LNCAP (cell line): Measurements from ENCODE around the gene HPCAL1.

Source experiments
- TF ChIP-seq, protein P1 (sequence below): fragments of 450-650 bp; IDR thresholded peaks from 2 replicates; pipeline ENCODE4 v1.5.1; 2017; ENCODE audit warnings: mild to moderate bottlenecking

HPCAL1 gene

GRCh38 chr2:10320933-10321332 is 18.2 kb downstream of the HPCAL1 start:
- TF ChIP-seq, protein P1, sequence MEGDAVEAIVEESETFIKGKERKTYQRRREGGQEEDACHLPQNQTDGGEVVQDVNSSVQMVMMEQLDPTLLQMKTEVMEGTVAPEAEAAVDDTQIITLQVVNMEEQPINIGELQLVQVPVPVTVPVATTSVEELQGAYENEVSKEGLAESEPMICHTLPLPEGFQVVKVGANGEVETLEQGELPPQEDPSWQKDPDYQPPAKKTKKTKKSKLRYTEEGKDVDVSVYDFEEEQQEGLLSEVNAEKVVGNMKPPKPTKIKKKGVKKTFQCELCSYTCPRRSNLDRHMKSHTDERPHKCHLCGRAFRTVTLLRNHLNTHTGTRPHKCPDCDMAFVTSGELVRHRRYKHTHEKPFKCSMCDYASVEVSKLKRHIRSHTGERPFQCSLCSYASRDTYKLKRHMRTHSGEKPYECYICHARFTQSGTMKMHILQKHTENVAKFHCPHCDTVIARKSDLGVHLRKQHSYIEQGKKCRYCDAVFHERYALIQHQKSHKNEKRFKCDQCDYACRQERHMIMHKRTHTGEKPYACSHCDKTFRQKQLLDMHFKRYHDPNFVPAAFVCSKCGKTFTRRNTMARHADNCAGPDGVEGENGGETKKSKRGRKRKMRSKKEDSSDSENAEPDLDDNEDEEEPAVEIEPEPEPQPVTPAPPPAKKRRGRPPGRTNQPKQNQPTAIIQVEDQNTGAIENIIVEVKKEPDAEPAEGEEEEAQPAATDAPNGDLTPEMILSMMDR = no peak

DNA sequence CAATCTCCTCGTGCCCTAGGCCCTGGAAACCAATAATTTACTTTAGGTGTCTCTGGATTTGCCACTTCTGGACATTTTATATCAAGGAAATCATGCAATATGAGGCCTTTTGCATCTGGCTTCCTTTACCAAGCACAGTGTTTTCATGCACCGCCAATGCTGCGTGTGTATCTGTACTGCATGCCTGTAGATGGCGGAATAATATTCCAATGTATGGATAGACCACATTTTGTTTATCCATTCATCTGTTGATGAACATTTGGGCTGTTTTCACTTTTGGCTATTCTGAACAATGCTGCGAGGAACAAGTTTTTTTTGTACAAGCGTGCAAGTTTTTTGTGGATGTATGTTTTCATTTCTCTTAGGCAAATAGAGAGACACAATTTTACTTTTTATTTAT is 18.9 kb downstream of the HPCAL1 start:
- TF ChIP-seq, protein P1 = no peak

- TF ChIP-seq, protein P1 = no peak
Measured at GRCh38 chr2:10322481-10322880, 19.8 kb downstream of the HPCAL1 start.

DNA sequence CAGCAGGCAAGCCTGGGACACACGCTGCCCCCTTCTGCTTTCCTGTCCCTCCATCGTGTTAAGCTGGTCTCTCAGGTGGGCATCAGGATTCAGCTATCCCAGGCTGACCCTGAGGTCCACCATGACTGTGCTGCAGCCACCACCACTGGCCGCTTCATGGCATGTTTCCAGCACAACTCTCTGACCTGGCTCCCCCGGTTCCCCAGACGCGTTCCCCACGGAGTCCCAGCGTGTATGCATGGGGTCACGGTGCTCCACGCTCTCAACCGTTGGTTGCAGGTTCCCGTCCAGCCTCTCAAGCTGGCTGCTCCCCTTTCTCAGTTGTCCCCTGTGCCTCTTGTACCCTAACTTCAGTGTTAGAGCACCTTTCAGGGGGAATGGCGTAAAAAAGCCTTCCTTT is 20.3 kb downstream of the HPCAL1 start:
- TF ChIP-seq, protein P1 = no peak

DNA sequence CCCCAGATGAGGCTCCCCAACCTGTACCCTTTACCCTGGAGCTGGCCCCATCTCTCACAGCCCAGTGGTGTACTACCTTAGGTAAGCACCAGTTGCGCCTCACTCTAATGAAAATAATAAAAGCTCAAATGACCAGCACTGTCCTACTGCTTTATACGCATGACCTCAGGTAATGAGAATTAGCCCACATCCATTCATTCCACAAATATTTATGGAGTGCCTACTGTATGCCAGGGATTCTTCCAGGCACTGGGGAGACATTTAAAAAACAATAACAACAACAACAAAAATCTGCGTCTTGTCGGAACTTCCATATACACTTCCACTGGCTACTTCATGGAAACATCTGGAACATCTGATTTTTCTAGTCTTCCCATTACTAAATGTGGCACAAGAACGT is 20.8 kb downstream of the HPCAL1 start:
- TF ChIP-seq, protein P1 = no peak

DNA sequence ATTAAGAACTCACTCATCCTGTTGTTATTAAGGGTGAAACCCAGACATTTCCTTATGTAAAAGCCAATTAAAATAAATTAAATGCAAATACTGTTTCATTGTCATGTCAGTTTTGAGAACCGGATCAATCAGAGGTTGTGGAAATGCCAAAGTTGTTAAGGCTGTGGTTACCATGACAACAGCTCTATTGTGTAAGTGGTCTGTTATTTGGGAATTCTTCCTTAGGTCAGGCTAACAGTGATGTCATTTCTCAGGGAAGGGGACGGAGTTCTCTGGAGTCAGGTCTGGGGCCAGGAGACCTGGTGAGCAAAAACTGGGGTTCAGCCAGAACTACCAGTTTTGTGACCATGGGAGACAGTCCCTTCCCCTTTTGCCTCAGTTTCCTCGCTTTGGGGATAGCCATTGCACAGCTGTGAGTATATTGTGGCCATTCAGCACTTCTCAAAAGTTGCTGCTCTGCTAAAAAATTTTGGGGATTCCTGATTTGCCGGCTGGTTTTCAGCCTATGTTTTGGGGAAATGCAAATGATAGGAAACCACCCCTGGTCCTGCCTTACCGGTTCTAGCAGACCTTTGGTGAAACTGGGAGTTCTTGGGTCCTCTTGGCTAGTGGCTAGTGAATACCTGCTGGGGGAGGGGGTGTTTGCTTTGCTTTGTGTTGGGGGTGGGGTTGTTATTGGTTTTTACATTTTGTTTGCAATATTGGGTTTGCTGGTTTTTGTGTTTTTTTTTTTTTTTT is 21.6 kb downstream of the HPCAL1 start:
- TF ChIP-seq, protein P1 = no peak

- TF ChIP-seq, protein P1 = no peak
Measured at GRCh38 chr2:10325278-10326145, 22.8 kb downstream of the HPCAL1 start.
